Dermis blood vessel endothelial cell (primary cell): Measurements from ENCODE around the gene DDX42. TPM values are rescaled to one million over a fixed set of nuclear protein-coding genes. Genes with fewer than 3 reads are reported as not detected.
A peak's percentile ranks its signal among the peaks of the same experiment; 100 is the strongest.
"Not testable (repeated sequence)": the region's sequence is repeated elsewhere in the genome, so short reads cannot be mapped to it uniquely, and the experiment has no call there.

Experiments used
- DNase-seq: peaks from one replicate; pipeline ENCODE4 v3.0.0; 2010
- total RNA-seq: library from RNA; depleted of rRNA; stranded (reverse); fragments of >200 nt; gene quantifications from 2 replicates; pipeline ENCODE4 v1.2.3, GENCODE V29; 2014

Gene DDX42
- total RNA-seq, 1 donor from 2014 or later: 71.6 TPM

- peak; percentile 22 for DNase-seq
Measured at GRCh38 chr17:63775420-63775819, 1.4 kb downstream of the DDX42 start.

GRCh38 chr17:63780507-63780906 lies 6.5 kb downstream of the DDX42 start:
- DNase-seq: no peak

GRCh38 chr17:63780928-63781327 lies 7.0 kb downstream of the DDX42 start:
- DNase-seq: no peak

GRCh38 chr17:63783522-63783921 lies 9.6 kb downstream of the DDX42 start:
- DNase-seq: no peak

GRCh38 chr17:63785556-63785955 lies 11.6 kb downstream of the DDX42 start:
- peak; percentile 44 for DNase-seq

DNA sequence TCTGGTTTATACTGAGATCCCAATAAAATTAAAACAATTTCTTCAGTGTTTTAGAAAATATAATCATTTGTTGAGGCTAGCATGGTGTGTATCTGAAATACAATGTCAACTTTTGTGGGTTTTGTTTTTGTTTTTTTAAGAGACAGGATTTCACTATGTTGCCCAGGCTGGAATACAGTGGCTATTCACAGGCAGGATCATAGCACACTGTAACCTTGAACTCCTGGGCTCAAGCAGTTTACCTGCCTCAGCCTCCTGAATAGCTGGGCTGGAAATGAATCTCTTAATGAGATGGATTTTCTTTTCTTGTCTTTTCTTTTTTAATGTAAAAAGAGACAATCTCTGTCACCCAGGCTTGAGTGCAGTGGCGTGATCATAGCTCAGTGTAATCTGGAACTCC lies 12.1 kb downstream of the DDX42 start:
- DNase-seq: no peak

- no peak for DNase-seq
Measured at GRCh38 chr17:63786971-63787711, 13.2 kb downstream of the DDX42 start.

- DNase-seq: no peak
Measured at GRCh38 chr17:63790057-63790456, 16.1 kb downstream of the DDX42 start.

DNA sequence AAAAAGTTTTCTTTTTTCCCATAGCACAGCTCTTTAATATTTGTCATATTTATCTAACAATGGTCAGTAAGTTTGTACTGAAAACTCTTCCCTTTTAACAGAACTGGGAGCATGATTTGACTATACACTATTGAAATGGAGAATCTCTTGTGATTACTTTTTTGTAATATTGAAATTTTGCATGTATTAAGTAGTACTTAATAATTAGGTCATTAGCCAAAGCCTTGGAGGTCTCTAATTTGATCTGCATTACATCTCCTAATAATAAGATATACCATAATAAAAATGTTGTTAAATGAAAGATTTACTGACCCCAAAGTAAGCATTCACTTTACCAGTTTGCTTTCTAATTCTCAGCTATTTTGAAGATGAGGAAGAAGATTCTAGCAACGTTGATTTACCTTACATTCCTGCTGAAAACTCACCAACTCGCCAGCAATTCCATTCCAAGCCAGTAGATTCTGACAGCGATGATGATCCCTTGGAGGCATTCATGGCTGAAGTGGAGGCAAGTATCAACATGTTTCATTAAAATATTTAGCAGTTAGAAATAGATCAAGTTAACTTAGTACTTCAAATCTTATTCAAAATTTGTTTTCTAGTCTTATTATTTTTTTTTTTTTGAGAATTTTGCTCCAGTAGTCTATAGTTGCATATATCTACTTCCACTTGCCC lies 18.2 kb downstream of the DDX42 start:
- DNase-seq: no peak

- not testable (repeated sequence) for DNase-seq
Measured at GRCh38 chr17:63796375-63796774, 22.4 kb downstream of the DDX42 start.

DNA sequence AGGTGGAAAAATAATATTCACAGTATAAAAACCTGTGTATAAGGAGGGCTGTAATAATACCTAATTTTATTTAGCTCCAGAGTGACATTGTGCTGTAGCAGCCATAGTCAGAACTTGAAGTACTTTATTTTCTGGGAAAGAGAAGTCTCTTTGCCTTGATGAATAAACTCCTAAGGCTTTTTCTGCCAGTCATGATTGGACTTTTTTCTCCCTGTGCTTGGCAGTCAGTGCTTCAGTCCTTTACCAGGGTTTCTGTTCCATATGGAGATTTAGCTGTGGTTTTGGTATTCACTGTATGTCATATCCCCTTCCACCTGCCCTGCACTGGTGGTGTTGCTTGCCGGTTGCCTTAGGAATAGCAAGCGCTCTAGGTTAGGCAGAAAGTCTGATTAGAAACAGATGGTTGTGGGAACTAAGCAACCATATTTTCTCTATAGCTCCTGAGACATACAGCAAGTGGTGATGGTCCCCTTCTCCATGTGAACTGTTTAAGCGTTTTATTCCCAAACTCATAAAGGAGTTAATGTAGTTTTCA lies 24.7 kb downstream of the DDX42 start:
- no peak for DNase-seq

DNA sequence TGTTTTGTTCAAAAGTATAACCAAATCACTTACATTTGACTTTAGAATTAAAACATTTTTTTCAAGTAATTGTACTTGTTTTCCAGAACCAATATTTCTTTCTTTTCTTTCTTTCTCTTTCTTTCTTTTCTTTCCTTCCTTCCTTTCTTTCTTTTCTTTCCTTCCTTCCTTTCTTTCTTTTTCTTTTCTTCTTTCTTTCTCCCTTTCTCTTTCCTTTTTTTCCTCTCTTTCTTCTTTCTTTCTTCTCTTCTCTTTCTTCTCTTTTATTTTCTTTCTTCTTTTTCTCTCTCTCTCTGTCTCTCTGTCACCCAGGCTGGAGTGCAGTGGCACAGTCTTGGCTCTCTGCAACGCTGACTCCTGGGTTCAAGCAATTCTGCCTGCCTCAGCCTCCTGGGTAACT lies 26.8 kb downstream of the DDX42 start:
- DNase-seq: no peak

DNA sequence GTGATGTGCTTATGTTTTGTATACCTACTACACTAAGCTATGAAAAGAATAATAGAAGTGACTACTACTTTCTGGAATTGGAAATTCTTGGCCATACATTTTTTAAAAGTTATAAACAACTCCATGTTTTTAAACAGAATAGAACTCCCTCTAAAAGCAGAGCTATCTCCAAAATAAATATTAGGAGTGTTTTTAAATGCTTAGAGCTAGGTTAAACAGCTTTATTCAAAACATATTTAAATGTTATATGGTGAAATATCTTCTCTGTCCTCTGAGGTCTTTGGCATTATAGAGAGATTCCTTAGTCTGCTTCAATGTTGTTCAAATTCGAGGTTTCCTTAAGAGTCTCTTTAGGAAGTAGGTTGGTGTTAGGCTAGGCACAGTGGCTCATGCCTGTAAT lies 30.4 kb downstream of the DDX42 start:
- DNase-seq: no peak

DNA sequence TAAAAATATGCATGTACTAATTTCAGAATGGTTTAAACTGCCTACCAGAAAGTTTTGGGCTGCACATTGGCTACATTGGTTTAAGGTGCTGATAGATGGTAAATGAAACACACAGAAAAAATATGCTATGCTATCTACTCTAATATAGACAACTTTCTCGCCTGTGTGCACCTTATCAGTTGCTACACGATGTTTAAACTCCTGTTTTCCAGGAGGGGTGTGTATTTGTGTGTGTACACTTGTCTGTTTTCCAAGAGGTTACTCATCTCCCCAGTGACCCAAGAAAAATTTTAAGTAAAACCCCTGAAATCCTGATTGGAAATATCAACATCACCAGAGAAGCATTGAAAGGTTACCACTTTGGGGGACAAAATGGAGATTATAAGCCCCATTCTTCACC lies 31.6 kb downstream of the DDX42 start:
- DNase-seq: no peak

DNA sequence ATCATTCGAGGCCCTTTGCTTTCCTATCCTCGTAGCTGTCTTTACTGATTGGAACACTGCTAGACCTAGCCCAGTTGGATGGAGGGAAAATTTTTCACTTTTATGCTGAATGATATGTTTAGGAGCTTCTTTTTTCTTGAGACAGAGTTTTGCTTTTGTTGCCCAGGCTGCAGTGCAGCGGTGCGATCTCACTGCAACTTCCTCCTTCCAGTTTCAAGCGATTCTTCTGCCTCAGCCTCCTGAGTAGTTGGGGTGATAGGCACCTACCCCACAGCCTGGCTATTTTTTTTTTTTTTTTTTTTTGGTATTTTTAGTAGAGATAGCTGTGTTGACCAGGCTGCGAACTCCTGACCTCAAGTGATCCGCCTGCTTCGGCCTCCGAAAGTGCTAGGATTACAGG lies 36.0 kb downstream of the DDX42 start:
- DNase-seq: no peak

- DNase-seq: no peak
Measured at GRCh38 chr17:63816123-63816522, 42.2 kb downstream of the DDX42 start.

GRCh38 chr17:63816669-63817068 lies 42.7 kb downstream of the DDX42 start:
- no peak for DNase-seq

DNA sequence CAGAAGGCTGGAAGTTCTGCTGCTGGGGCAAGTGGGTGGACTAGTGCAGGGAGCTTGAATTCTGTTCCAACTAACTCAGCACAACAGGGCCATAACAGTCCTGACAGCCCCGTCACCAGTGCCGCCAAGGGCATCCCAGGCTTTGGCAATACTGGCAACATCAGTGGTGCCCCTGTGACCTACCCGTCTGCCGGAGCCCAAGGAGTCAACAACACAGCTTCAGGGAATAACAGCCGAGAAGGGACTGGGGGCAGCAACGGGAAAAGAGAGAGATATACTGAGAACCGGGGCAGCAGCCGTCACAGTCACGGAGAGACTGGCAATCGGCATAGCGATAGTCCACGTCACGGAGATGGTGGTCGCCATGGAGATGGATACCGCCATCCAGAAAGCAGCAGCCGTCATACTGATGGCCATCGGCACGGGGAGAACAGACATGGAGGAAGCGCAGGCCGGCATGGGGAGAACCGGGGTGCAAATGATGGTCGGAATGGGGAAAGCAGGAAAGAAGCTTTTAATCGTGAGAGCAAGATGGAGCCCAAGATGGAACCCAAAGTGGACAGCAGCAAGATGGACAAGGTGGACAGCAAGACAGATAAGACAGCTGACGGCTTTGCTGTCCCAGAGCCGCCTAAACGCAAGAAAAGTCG lies 43.9 kb downstream of the DDX42 start:
- no peak for DNase-seq

GRCh38 chr17:63819131-63819530 lies 45.2 kb downstream of the DDX42 start:
- DNase-seq: no peak

DNA sequence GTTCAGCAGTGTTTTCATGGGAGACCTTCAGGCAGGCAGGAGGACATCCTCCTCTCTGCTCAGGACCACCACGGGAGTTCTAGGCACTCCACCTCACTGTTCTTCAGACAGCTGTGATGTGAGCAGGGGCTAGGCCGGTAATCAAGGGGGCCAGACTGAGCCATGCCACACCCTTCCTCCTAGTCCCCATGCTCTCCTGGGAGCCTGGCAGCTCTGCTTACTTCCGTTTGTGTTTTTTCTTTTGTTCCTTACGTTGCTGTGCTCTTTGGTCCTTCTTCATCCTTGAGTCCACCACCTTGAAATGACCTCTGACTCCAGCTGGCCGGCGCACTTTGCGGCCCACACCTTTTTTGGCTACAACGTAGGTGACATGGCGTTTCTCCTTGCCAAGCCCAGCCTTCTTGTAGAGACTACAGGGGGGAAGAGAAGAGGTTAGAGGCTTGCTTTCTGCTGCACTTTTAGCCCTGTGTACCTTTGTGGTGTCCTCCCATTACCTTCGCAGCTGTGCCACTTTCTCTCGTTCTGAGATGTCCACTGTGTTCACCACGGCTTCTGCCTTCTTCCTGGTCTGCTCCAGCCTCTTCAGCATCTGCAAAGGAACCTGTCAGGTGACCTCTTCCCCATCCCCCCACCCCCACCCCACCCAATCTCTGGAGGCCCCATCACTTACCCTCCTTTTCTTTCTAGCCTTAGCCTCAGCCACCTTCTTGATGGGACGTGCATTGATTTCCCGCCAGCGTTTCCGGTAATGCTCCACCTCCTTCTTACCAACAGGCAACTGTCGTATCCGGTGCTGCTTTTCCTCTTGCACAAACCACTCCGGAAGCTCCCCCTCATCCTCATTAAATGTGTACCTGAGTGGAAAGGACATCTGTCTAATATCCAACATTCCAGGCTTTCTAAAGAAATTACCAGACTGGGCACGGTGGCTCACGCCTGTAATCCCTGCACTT lies 45.9 kb downstream of the DDX42 start:
- peak; percentile 36 for DNase-seq

- DNase-seq: no peak
Measured at GRCh38 chr17:63820963-63821561, 47.1 kb downstream of the DDX42 start.

GRCh38 chr17:63821804-63822203 lies 47.8 kb downstream of the DDX42 start:
- no peak for DNase-seq
